ENCODE data around the gene GTF2H3. TPM values are rescaled to one million over a fixed set of nuclear protein-coding genes. Genes with fewer than 3 reads are reported as not detected.

Gene GTF2H3
- total RNA-seq, 1 donor: 47.1 TPM

- TF ChIP-seq CTCF (IDR thresholded peaks at IDR 0.05; ENCODE audit: insufficient read depth, low read depth, low read length): no peak
- no peak for DNase-seq (ENCODE audit: low read depth)
- no peak overlapping the region for H3K4me3 ChIP-seq (ENCODE audit: low read depth, low read length)
Observed at GRCh38 chr12:123696207-123696606, 62.6 kb downstream of the GTF2H3 start.

- no peak for DNase-seq (ENCODE audit: low read depth)
- TF ChIP-seq CTCF (IDR thresholded peaks at IDR 0.05; ENCODE audit: insufficient read depth, low read depth, low read length): no peak
- H3K4me3 ChIP-seq (ENCODE audit: low read depth, low read length): no peak overlapping the region
Observed at GRCh38 chr12:123696646-123697045, 63.0 kb downstream of the GTF2H3 start.

- no peak for TF ChIP-seq CTCF (IDR thresholded peaks at IDR 0.05; ENCODE audit: insufficient read depth, low read depth, low read length)
- DNase-seq (ENCODE audit: low read depth): no peak
- H3K4me3 ChIP-seq (ENCODE audit: low read depth, low read length): no peak overlapping the region
Observed at GRCh38 chr12:123705935-123706334, 72.3 kb downstream of the GTF2H3 start.

- DNase-seq (ENCODE audit: low read depth): no peak
- TF ChIP-seq CTCF (IDR thresholded peaks at IDR 0.05; ENCODE audit: insufficient read depth, low read depth, low read length): no peak
- no peak overlapping the region for H3K4me3 ChIP-seq (ENCODE audit: low read depth, low read length)
Observed at GRCh38 chr12:123707466-123707865, 73.8 kb downstream of the GTF2H3 start.

Small RNA genes within 50 kb of the gene (small RNA-seq; reads per million reads assigned to genes)
- 11.1 reads per million, percentile 91 among the genes with 10 or more reads in this experiment for gene SNORA9B

Other genes with a start within 250 kb of the GTF2H3 start
- 45.7 and 62.2 TPM in 2 replicates for gene KMT5A, start 249.7 kb upstream of the GTF2H3 start, total RNA-seq
- 3.5 and 5.6 TPM in 2 replicates for gene RILPL2, start 197.1 kb upstream of the GTF2H3 start, total RNA-seq
- 14.8 and 20.7 TPM in 2 replicates for gene SNRNP35, start 175.7 kb upstream of the GTF2H3 start, total RNA-seq
- gene RILPL1, start 100.1 kb upstream of the GTF2H3 start, total RNA-seq: 10.6 and 13.4 TPM in 2 replicates
- gene TMED2, start 49.3 kb upstream of the GTF2H3 start, total RNA-seq: 379 and 640 TPM in 2 replicates
- 21.6 and 22.5 TPM in 2 replicates for gene DDX55, start 31.7 kb upstream of the GTF2H3 start, total RNA-seq
- 31.1 and 32.9 TPM in 2 replicates for gene EIF2B1, start 143 bp upstream of the GTF2H3 start, total RNA-seq
- gene TCTN2, start 37.3 kb downstream of the GTF2H3 start, total RNA-seq: 12.2 and 13.0 TPM in 2 replicates
- 22.5 and 28.0 TPM in 2 replicates for gene ATP6V0A2, start 78.5 kb downstream of the GTF2H3 start, total RNA-seq
- gene DNAH10, start 128.5 kb downstream of the GTF2H3 start, total RNA-seq: 0.43 and 0.64 TPM in 2 replicates